Fibroblast of pulmonary artery (primary cell): ENCODE measurements around the gene FANK1.
"Not testable (repeated sequence)": the region's sequence is repeated elsewhere in the genome, so short reads cannot be mapped to it uniquely, and the experiment has no call there.

Experiments
- DNase-seq: peaks from one replicate; pipeline ENCODE4 v3.0.0-alpha.2; 2010; ENCODE audit warnings: low read depth
- H3K4me3 ChIP-seq: replicated peaks from 2 replicates; pipeline ENCODE4 v1.5.1; 2011; ENCODE audit warnings: low read depth, mild to moderate bottlenecking, control low read depth, low read length, moderate library complexity
- TF ChIP-seq, protein P1 (sequence below): IDR thresholded peaks from 2 replicates; pipeline ENCODE4 v1.5.1; 2011; ENCODE audit warnings: mild to moderate bottlenecking, control low read depth, low read length, inconsistent platforms; ENCODE audit errors: missing control alignments

Gene FANK1

DNA sequence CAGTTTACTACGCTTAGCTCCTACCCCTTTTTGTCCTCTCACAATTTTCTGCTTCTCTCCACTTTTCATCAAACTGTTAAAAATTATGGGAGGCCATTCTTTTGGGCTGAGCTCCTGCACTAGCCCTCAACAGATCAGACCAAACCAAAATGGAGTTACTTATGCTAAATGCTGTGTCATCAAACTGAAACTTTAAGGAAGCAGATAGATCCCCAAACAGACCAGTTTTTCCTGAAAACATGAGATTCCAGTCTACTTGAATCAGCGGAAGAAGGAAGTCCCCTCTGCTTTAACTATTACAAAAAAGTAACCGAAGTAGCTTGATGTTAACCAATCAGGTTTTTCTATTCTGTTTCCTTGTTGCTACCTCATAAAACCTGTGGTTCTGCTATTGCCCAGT is 20.6 kb downstream of the FANK1 start:
- no peak overlapping the region for H3K4me3 ChIP-seq
- TF ChIP-seq, protein P1, sequence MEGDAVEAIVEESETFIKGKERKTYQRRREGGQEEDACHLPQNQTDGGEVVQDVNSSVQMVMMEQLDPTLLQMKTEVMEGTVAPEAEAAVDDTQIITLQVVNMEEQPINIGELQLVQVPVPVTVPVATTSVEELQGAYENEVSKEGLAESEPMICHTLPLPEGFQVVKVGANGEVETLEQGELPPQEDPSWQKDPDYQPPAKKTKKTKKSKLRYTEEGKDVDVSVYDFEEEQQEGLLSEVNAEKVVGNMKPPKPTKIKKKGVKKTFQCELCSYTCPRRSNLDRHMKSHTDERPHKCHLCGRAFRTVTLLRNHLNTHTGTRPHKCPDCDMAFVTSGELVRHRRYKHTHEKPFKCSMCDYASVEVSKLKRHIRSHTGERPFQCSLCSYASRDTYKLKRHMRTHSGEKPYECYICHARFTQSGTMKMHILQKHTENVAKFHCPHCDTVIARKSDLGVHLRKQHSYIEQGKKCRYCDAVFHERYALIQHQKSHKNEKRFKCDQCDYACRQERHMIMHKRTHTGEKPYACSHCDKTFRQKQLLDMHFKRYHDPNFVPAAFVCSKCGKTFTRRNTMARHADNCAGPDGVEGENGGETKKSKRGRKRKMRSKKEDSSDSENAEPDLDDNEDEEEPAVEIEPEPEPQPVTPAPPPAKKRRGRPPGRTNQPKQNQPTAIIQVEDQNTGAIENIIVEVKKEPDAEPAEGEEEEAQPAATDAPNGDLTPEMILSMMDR = no peak
- DNase-seq = no peak

DNA sequence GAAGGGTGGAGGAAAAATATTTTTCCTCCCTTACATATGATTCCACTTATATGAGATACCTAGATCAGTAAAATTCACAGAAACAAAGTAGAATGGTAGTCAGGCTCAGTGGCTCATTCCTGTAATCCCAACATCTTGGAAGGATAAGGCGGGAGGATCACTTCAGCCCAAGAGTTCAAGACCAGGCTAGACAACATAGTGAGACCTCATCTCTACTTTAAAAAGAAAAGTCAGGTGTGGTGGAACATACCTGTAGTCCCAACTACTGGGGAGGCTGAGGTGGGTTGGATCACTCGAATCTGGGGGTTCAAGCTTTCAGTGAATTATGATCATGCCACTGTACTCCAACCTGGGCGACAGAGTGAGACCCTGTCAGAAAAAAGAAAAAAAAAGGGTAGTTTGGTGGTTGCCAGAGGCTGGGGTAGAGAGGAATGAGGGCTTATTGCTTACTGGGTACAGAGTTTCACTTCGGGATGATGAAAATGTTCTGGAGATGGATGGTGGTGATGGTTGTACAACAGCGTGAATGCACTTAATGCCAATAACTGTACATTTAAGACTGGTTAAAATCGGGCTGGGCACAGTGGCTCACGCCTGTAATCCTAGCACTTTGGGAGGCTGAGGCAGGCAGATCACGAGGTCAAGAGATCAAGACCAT is 21.5 kb downstream of the FANK1 start:
- DNase-seq, H3K4me3 ChIP-seq: not testable (repeated sequence)

DNA sequence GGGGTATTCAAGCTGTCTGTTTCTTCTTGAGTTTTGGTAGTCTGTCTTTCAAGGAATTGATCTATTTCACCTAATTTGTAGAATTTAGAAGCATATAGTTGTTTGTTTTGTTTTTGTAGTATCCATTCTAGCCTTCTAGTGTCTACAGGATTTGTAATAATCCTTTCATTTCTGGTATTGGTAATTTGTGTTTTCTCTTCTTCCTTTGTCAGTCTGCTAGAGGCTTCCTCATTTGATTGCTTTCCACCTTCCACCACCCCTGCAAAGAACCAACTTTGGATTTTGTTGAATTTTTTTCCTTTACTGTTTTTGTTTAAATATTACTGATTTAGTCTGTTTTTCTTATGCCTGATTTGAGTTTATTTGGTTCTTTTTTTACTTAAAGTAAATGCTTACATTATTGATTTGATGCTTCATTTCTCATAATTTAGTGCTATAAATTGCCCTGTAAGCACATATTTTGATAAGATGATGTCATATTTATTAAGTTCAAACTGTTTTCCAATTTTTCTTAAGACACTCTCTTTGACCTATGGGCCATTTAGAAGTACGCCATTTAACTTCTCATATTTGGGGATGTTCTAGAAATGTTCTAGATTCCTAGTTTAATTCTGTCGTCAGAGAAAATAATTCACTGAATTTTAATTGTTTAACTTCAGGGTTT is 25.4 kb downstream of the FANK1 start:
- H3K4me3 ChIP-seq = not testable (repeated sequence)

DNA sequence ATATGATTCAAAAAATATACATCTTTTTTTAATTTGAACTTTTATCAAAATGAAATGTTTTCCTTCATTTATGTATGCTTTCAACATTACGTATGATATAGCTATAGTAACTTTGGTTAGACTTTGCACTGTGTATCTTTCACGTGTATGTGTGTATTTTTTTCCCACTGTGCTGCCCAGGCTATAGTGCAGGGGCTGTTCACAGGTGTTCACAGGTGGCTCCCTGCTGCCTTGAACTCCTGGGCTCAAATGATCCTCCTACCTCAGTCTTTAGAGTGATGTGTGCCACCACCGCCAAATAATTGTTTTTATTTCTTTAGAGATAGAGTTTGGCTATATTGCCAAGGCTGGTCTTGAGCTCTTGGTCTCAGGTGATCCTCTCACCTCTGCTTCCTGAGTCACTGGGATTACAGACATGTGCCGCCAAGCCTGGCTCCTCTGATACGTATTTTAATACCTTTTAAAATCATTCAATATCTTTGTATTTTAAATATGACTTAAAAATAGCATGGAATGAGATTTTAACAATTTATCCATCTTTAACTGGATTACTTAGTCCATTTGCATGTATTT is 29.0 kb downstream of the FANK1 start:
- DNase-seq = no peak
- TF ChIP-seq, protein P1 = no peak
- no peak overlapping the region for H3K4me3 ChIP-seq

More for the DNA sequence above, 25.4 kb downstream of the FANK1 start:
- DNase-seq = not testable (repeated sequence)

DNA sequence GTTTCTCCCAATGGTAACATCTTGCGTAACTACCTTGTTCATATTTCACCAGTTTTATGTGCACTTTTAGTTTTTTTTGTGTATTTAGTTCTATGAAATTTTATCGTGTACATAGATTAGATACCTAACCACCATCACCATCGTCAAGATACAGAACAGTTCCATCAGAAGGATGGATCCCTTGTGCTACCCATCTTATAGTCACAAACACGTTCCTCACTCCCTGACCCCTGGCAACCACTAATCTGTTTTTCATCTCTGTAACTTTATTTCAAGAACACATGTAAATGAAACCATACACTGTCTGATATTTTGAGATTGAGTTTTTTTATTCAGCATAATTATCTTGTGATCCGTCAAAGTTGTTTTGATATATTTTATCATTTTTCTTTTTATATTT is 29.9 kb downstream of the FANK1 start:
- no peak overlapping the region for H3K4me3 ChIP-seq
- TF ChIP-seq, protein P1 = no peak
- DNase-seq = no peak

DNA sequence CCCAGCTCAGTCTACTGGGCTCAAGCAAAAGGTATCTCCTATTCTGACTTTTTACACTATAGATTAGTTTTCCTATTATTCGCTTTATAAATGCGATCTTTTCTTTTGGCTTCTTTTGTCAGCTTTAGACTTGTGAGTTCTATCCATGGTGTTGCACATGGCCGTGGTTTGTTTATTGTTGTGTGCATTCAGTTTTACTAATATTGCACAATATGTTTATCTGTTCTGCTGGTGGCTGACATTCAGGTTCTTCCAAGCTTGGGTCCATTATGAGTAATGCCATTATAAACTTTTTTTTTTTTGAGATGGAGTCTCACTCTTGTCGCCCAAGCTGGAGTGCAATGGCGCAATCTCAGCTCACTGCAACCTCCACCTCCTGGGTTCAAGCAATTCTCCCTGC is 30.9 kb downstream of the FANK1 start:
- DNase-seq, H3K4me3 ChIP-seq: not testable (repeated sequence)

DNA sequence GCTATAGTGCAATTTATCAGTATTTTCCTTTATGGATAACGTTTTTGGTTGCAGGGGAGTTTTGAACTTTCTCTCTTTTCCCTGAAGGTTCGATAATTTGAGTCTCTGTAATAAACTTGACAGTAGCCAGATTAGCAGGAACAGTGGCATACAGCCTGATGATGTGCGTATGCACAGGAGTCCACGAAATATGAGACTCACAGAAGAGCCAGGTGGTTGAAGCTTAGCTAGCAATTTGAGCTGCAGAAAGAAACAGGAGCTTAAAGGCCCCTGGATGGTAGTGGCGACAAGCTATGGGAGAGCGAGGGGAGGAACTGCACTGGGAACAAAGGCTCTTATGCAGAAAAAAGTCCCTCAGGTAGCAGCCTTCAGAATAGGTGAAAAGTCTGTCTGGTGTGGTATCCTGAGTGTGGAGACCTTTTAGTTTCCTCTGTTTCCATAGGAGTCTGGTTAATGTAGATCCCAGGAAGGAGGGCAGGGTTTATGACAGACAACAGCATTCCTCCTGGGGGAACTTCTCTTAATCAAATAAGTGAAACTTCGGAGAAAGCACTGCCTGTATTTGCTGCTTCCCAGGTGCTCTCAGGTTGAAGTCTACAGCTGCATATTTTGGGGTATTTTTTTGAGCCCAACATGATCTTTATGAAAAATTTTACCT is 32.7 kb downstream of the FANK1 start:
- TF ChIP-seq, protein P1 = no peak
- DNase-seq = no peak
- no peak overlapping the region for H3K4me3 ChIP-seq

DNA sequence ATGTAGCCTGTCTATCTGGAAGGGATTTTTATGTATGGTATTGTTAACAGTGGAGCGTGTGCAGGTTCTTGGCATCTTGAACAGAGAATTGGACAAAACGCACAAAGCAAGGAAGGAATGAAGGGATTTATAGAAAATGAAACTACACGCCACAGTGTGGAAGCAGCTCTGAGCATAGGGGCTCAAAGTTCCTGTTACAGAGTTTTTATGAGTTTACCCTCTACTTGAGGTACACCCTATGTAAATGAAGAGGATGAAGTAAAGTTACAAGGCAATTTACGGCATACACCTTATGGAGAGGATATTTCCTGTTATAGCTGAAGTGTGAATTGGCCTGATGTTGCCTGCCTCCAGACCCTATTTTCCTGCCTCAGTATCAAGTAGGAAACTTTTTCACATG is 33.3 kb downstream of the FANK1 start:
- H3K4me3 ChIP-seq = no peak overlapping the region
- TF ChIP-seq, protein P1 = no peak
- no peak for DNase-seq
